Esophagus (tissue), 2 donors: ENCODE data around the gene SH3GL1. TPM values are rescaled to one million over a fixed set of nuclear protein-coding genes. Genes with fewer than 3 reads are reported as not detected.

Experiments
- H3K27ac ChIP-seq, 2 donors: one replicate each; pipeline ENCODE4 v1.5.1; 2013; ENCODE audit warnings: low read depth in 2 of 2, mild to moderate bottlenecking in 2 of 2, inconsistent platforms in 1 of 2, low read length in 1 of 2, moderate library complexity in 1 of 2
- H3K27me3 ChIP-seq, 2 donors: one replicate each; pipeline ENCODE4 v1.6.1; 2013; ENCODE audit warnings: low read length in 2 of 2, control low read depth in 1 of 2, mild to moderate bottlenecking in 1 of 2; ENCODE audit not compliant: insufficient read depth in 2 of 2, control insufficient read depth in 1 of 2
- H3K36me3 ChIP-seq, 2 donors: one replicate each; pipeline ENCODE4 v1.6.1; 2013; ENCODE audit warnings: low read length in 1 of 2; ENCODE audit not compliant: control insufficient read depth in 2 of 2, insufficient read depth in 2 of 2
- H3K4me1 ChIP-seq, 2 donors: one replicate each; pipeline ENCODE4 v1.6.1; 2013; ENCODE audit warnings: low read length in 1 of 2; ENCODE audit not compliant: control insufficient read depth in 2 of 2, insufficient read depth in 2 of 2
- H3K4me3 ChIP-seq, 2 donors: one replicate each; pipeline ENCODE4 v1.5.1; 2013; ENCODE audit warnings: low read length in 2 of 2, mild to moderate bottlenecking in 2 of 2, low read depth in 1 of 2, moderate library complexity in 1 of 2
- H3K9me3 ChIP-seq, 2 donors: one replicate each; pipeline ENCODE4 v1.6.1; 2013; ENCODE audit warnings: mild to moderate bottlenecking in 2 of 2, low read depth in 1 of 2, low read length in 1 of 2, moderate library complexity in 1 of 2; ENCODE audit not compliant: control insufficient read depth in 2 of 2, insufficient read depth in 1 of 2
- WGBS, 2 donors: extraction: QIAGEN DNeasy Blood & Tissue Kit; methylation state at CpG; one replicate each; pipeline ENCODE4 v1.1.7; 2013; 5-methylcytosine and 5-hydroxymethylcytosine counted together
- polyA plus RNA-seq, 2 donors: library from polyadenylated mRNA; stranded (reverse); fragments of 200-250 nt; gene quantifications; one replicate each; pipeline ENCODE4 v1.2.3, GENCODE V29; 2013
- donor health status: healthy with polysubstance abuse.
- donor health status: Bipolar disorder and iron deficiency.

The SH3GL1 gene
- polyA plus RNA-seq, 2 donors, result 123 to 242 TPM

DNA sequence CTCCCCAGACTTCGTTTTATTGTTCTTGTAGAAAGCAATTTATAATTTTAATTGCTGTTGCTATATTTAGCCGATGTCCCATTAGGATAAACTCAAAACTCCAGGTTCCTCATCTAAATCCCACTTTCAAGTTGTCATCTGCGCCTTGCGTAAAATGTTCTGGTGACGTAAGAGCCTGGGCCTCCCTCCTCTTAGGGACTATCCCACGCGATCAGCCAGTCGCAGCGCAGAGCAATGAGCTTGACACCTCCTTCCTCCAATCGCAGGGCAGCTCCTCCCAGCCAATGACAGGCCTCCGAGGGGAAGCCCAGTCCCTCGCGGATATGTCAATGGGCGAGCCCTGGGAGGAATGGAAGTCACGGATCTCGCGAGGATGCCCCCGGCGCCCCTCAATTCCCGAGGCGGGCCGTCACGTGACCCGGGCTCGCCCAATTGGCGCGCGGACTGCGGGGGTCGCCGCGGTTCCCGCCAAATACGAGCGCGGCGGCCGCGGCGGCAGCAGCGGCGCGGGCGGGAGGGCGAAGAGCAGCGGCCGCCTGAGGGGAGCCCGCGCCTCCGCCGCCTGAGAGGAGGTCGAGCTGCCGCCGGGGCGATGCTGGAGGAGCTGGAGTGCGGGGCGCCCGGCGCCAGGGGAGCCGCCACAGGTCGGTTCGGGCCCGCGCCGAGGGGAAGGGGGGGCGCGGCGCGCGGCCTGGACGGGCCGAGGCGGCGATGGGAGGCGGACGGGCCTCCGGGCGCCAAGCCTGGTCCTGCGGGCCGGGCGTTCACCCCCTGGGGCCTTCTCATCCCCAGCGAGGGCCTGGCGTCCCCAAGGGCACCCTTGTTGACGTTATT is 2.0 kb upstream of the SH3GL1 start, which contains the start of gene CHAF1A:
Gene CHAF1A, plus strand, starts transcription at position 470 of the 834 bp plus-strand sequence. Its CDS starts 123 bp downstream, at position 593.
- no peaks in the 10 kb centered on the region for H3K9me3 ChIP-seq
- peak within 1 kb of the TSS; percentile 75 to 80 for H3K4me3 ChIP-seq
- H3K27ac ChIP-seq, result peak within 1 kb of the TSS; percentile 66 to 91
- WGBS, 2 donors, result 0% methylated on average over 46 to 84 of the region's 84 CpGs
- H3K36me3 ChIP-seq, result no peaks in the 10 kb centered on the region
- H3K4me1 ChIP-seq, result peaks cover 3 to 12% of the 10 kb centered on the region in 2 donors
- no peaks in the 10 kb centered on the region for H3K27me3 ChIP-seq

DNA sequence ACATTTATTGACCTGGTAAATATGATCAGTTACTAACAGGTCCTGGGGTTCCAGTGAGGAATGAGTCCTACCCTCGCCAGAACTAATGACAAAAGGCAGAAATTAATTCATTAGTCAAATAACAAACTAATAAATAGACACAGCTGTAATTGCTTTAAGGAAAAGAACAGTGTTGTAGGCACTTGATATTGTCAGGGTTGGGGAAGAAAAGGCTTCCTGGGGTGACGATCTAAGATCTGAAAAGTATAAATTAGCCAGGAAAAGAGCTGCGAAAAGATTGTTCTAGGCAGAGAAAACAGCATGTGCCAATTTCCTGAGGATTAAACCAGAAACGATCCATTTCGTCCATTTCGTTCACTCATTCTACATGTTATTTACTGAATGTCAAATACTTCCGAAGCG is 1.4 kb upstream of the SH3GL1 start:
- no peaks in the 10 kb centered on the region for H3K27me3 ChIP-seq
- H3K4me1 ChIP-seq, result peaks cover 7 to 14% of the 10 kb centered on the region in 2 donors
- 0 to 1% methylated on average over 8 of the region's 8 CpGs for WGBS, 2 donors
- peak overlapping the region in 1 of 2 donors; percentile 41 for H3K4me3 ChIP-seq
- peak overlapping the region; percentile 6 to 91 for H3K27ac ChIP-seq
- peaks cover 0 to 5% of the 10 kb centered on the region in 2 donors for H3K36me3 ChIP-seq
- no peaks in the 10 kb centered on the region for H3K9me3 ChIP-seq

- H3K27me3 ChIP-seq, result no peaks in the 10 kb centered on the region
- H3K27ac ChIP-seq, result peak overlapping the region; percentile 90
- WGBS, 2 donors, result 0 to 1% methylated on average over 10 to 12 of the region's 12 CpGs
- H3K9me3 ChIP-seq, result no peaks in the 10 kb centered on the region
- peak overlapping the region; percentile 70 to 74 for H3K4me3 ChIP-seq
- peaks cover 0 to 7% of the 10 kb centered on the region in 2 donors for H3K36me3 ChIP-seq
- peaks cover 7 to 14% of the 10 kb centered on the region in 2 donors for H3K4me1 ChIP-seq
Observed at GRCh38 chr19:4399812-4400134, 574 bp downstream of the SH3GL1 start.

DNA sequence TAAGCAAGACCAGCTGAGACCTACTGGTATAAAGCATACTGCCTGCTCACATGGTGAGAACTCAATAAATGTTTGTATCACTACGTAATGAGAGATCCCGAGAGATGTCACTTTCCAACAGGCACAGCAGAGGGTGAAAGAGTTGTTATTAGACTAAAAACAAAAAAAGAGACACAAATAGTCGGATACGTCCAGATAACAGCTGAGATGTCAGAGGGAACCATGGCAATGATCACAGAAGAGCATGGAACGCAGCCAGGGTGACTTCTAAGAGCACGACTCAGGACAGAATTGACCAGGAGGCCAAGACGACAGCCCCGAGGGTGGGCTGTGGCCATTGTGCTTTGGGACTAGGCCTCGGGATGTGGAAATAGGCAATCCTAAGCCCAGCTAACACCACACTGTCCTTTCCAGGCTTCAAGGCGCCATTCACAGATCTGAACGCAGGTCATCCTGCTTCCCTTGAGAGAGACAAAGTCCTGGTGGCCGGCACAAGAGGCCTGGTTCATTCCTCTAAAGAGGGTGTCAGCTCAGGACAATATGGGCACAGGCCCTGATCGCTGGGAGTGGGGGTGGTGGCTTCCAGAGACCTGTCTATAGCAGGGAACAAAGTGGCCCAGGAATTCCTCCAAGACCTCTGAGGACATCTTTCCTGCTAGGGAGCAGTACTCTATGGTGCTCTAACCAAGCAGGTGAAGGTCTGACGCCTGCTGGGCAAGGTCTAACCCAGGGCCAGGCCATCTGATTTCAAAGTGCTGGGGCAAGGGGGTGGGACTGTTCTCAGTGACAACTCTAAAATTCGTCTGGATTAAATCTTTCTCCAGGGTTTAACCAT is 3.2 kb downstream of the SH3GL1 start:
- H3K9me3 ChIP-seq, result no peaks in the 10 kb centered on the region
- H3K4me1 ChIP-seq, result peaks cover 7 to 11% of the 10 kb centered on the region in 2 donors
- 73 to 74% methylated on average over 15 of the region's 15 CpGs for WGBS, 2 donors
- H3K27ac ChIP-seq, result peak overlapping the region; percentile 14 to 69
- peaks cover 0 to 11% of the 10 kb centered on the region in 2 donors for H3K36me3 ChIP-seq
- no peaks in the 10 kb centered on the region for H3K27me3 ChIP-seq
- peak overlapping the region; percentile 24 to 70 for H3K4me3 ChIP-seq

DNA sequence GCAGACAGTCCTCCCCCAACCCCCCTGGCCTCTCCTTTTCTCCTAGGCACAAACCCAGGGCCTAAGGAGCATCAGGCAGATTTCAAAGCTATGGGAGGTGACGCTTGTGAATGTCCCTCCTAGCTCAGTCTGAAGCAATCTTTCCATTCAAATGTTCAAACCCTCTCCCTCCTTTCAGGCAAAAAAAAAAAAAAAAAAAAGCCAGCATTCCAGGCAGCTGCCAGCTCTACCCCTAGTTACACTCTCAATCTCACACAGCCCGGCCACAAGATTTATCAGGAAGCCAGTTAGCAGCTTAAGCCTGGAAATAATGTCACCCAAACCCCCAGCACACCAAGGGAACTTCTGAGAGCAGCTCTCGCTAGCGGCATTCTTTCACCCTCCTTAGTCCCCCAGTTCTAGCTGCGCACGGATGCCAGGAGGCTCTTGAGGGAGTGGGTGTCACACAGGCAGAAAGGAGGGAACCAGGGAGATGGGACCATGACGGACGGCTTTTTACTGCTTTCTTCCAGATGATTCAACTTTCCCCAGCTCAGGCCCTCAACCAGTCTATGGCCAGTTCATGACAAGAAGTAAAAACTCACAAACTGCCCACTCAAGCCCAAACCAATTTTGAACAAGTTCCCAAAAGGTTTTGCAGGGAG is 6.3 kb downstream of the SH3GL1 start:
- no peaks in the 10 kb centered on the region for H3K9me3 ChIP-seq
- peaks cover 20% of the 10 kb centered on the region in 2 donors for H3K4me1 ChIP-seq
- 73 to 80% methylated on average over 8 of the region's 8 CpGs for WGBS, 2 donors
- no peaks in the 10 kb centered on the region for H3K27me3 ChIP-seq
- peaks cover 0 to 17% of the 10 kb centered on the region in 2 donors for H3K36me3 ChIP-seq
- H3K27ac ChIP-seq, result peak overlapping the region; percentile 45 to 69
- no peak overlapping the region for H3K4me3 ChIP-seq

GRCh38 chr19:4391701-4392483 is 8.5 kb downstream of the SH3GL1 start:
- WGBS, 2 donors, result 44 to 53% methylated on average over 20 of the region's 20 CpGs
- H3K4me1 ChIP-seq, result peaks cover 20 to 29% of the 10 kb centered on the region in 2 donors
- H3K27ac ChIP-seq, result peak overlapping the region; percentile 97
- H3K4me3 ChIP-seq, result peak overlapping the region; percentile 17 to 20
- no peaks in the 10 kb centered on the region for H3K9me3 ChIP-seq
- no peaks in the 10 kb centered on the region for H3K27me3 ChIP-seq
- peaks cover 0 to 18% of the 10 kb centered on the region in 2 donors for H3K36me3 ChIP-seq

GRCh38 chr19:4391306-4391693 is 9.0 kb downstream of the SH3GL1 start:
- peaks cover 20 to 32% of the 10 kb centered on the region in 2 donors for H3K4me1 ChIP-seq
- WGBS, 2 donors, result 42 to 45% methylated on average over 9 of the region's 9 CpGs
- H3K36me3 ChIP-seq, result peaks cover 0 to 15% of the 10 kb centered on the region in 2 donors
- no peaks in the 10 kb centered on the region for H3K9me3 ChIP-seq
- H3K27ac ChIP-seq, result peak overlapping the region; percentile 97
- H3K27me3 ChIP-seq, result no peaks in the 10 kb centered on the region
- peak overlapping the region; percentile 17 to 20 for H3K4me3 ChIP-seq

- Histone ChIP-seq H3K4me1 (peaks cover 20 to 32% of the 10 kb centered on the region in 2 donors), H3K27ac (peak overlapping the region; percentile 97), H3K27me3 (no peaks in the 10 kb centered on the region), H3K9me3 (no peaks in the 10 kb centered on the region), H3K4me3 (peak overlapping the region; percentile 14 to 20), H3K36me3 (peaks cover 0 to 19% of the 10 kb centered on the region in 2 donors)
- 23 to 29% methylated on average over 21 of the region's 21 CpGs for WGBS, 2 donors
Observed at GRCh38 chr19:4390567-4391305, 9.6 kb downstream of the SH3GL1 start.
